WERI-Rb-1 (cell line): ENCODE measurements around the gene ACKR1.

Source experiments
- DNase-seq: peaks from one replicate; pipeline ENCODE4 v3.0.0-alpha.2; 2020
- H3K27ac ChIP-seq: fragments of 250-450 bp; sonication (Bioruptor Pico); 2 replicates; pipeline ENCODE4 v1.5.1; 2020; ENCODE audit warnings: mild to moderate bottlenecking, moderate library complexity
- H3K27me3 ChIP-seq: fragments of 250-450 bp; sonication (Bioruptor Pico); 2 replicates; pipeline ENCODE4 v1.5.1; 2021; ENCODE audit warnings: mild to moderate bottlenecking, low read depth, moderate library complexity; ENCODE audit not compliant: insufficient read depth, severe bottlenecking
- H3K36me3 ChIP-seq: fragments of 250-450 bp; sonication (Bioruptor Pico); 2 replicates; pipeline ENCODE4 v1.5.1; 2020; ENCODE audit warnings: mild to moderate bottlenecking, moderate library complexity
- H3K4me3 ChIP-seq: 2 replicates; pipeline ENCODE4 v1.5.1; 2011; ENCODE audit warnings: low read depth, mild to moderate bottlenecking, control low read depth, low read length
- H3K9me3 ChIP-seq: fragments of 250-450 bp; sonication (Bioruptor Pico); 2 replicates; pipeline ENCODE4 v1.5.1; 2021; ENCODE audit warnings: mild to moderate bottlenecking, moderate library complexity; ENCODE audit not compliant: severe bottlenecking
- CTCF ChIP-seq: IDR thresholded peaks from 2 replicates; pipeline ENCODE4 v1.5.1; 2011; ENCODE audit warnings: low read depth, mild to moderate bottlenecking, control low read depth, inconsistent platforms, low read length

The ACKR1 gene

GRCh38 chr1:159172614-159173291 lies 31.9 kb upstream of the ACKR1 start:
- peaks cover 9% of the 10 kb centered on the region for H3K9me3 ChIP-seq
- peaks cover 92% of the 10 kb centered on the region for H3K27me3 ChIP-seq
- no peak for DNase-seq
- no peaks in the 10 kb centered on the region for H3K36me3 ChIP-seq
- peak overlapping the region; percentile 27; the same call in 1 of the 2 replicates for H3K4me3 ChIP-seq
- TF ChIP-seq CTCF = no peak
- no peak overlapping the region for H3K27ac ChIP-seq

- H3K36me3 ChIP-seq = no peaks in the 10 kb centered on the region
Measured at GRCh38 chr1:159173320-159173719, 31.4 kb upstream of the ACKR1 start.

GRCh38 chr1:159175571-159175970 lies 29.1 kb upstream of the ACKR1 start:
- H3K27me3 ChIP-seq = peaks cover 94% of the 10 kb centered on the region
- H3K27ac ChIP-seq = no peak overlapping the region

More at GRCh38 chr1:159173320-159173719, 31.4 kb upstream of the ACKR1 start:
- Histone ChIP-seq H3K27me3 (peaks cover 90% of the 10 kb centered on the region), H3K4me3 (no peak overlapping the region), H3K27ac (no peak overlapping the region), H3K9me3 (peaks cover 9% of the 10 kb centered on the region)
- no peak for DNase-seq
- TF ChIP-seq CTCF = no peak

GRCh38 chr1:159177272-159177907 lies 27.3 kb upstream of the ACKR1 start:
- no peak for DNase-seq
- TF ChIP-seq CTCF = no peak
- Histone ChIP-seq H3K27me3 (peaks cover 95% of the 10 kb centered on the region), H3K36me3 (no peaks in the 10 kb centered on the region), H3K4me3 (no peak overlapping the region), H3K9me3 (no peaks in the 10 kb centered on the region), H3K27ac (no peak overlapping the region)

More at GRCh38 chr1:159175571-159175970, 29.1 kb upstream of the ACKR1 start:
- Histone ChIP-seq H3K9me3 (peaks cover 6% of the 10 kb centered on the region), H3K36me3 (no peaks in the 10 kb centered on the region), H3K4me3 (no peak overlapping the region)
- DNase-seq = no peak
- TF ChIP-seq CTCF = no peak

- Histone ChIP-seq H3K27ac (no peak overlapping the region), H3K4me3 (no peak overlapping the region), H3K36me3 (no peaks in the 10 kb centered on the region), H3K9me3 (no peaks in the 10 kb centered on the region), H3K27me3 (peaks cover 95% of the 10 kb centered on the region)
- TF ChIP-seq CTCF = no peak
- no peak for DNase-seq
Measured at GRCh38 chr1:159179906-159180305, 24.8 kb upstream of the ACKR1 start.

GRCh38 chr1:159180516-159180915 lies 24.2 kb upstream of the ACKR1 start:
- TF ChIP-seq CTCF = no peak
- Histone ChIP-seq H3K36me3 (no peaks in the 10 kb centered on the region), H3K27me3 (peaks cover 95% of the 10 kb centered on the region), H3K4me3 (no peak overlapping the region), H3K27ac (no peak overlapping the region), H3K9me3 (no peaks in the 10 kb centered on the region)
- DNase-seq = no peak
